Loucy (cell line): ENCODE measurements around the gene C1orf94.

Source experiments
- H2AFZ ChIP-seq: fragments of 200-600 bp; sonication (generic); 2 replicates; pipeline ENCODE4 v1.6.0; 2016; ENCODE audit warnings: antibody characterized with exemption, mild to moderate bottlenecking, low read length, moderate library complexity
- H3F3A ChIP-seq: fragments of 200-600 bp; 2 replicates; pipeline ENCODE4 v1.6.0; 2016; ENCODE audit warnings: antibody characterized with exemption, low read depth, mild to moderate bottlenecking
- H3K27me3 ChIP-seq: fragments of 200-600 bp; sonication (generic); 2 replicates; pipeline ENCODE4 v1.6.1; 2014; ENCODE audit warnings: low read length, mild to moderate bottlenecking; ENCODE audit not compliant: insufficient read depth, poor library complexity, severe bottlenecking
- H3K36me3 ChIP-seq: fragments of 200-600 bp; sonication (generic); 2 replicates; pipeline ENCODE4 v1.6.1; 2016; ENCODE audit warnings: low read length; ENCODE audit not compliant: insufficient read depth
- H3K4me1 ChIP-seq: fragments of 200-600 bp; sonication (generic); 2 replicates; pipeline ENCODE4 v1.5.1; 2014; ENCODE audit warnings: low read length, mild to moderate bottlenecking; ENCODE audit not compliant: insufficient read depth, poor library complexity, severe bottlenecking
- H3K4me2 ChIP-seq: fragments of 200-600 bp; sonication (generic); 2 replicates; pipeline ENCODE4 v1.6.0; 2014; ENCODE audit warnings: antibody characterized with exemption, low read length, low read depth, mild to moderate bottlenecking; ENCODE audit not compliant: poor library complexity, severe bottlenecking
- H3K4me3 ChIP-seq: fragments of 200-600 bp; sonication (generic); 2 replicates; pipeline ENCODE4 v1.5.1; 2014; ENCODE audit warnings: low read length, mild to moderate bottlenecking, mixed read lengths; ENCODE audit not compliant: poor library complexity, severe bottlenecking
- H3K79me2 ChIP-seq: fragments of 200-600 bp; sonication (generic); 2 replicates; pipeline ENCODE4 v1.6.1; 2014; ENCODE audit warnings: low read length; ENCODE audit not compliant: insufficient read depth
- H3K9ac ChIP-seq: fragments of 200-600 bp; sonication (generic); 2 replicates; pipeline ENCODE4 v1.6.0; 2014; ENCODE audit warnings: mild to moderate bottlenecking, low read depth, low read length, moderate library complexity; ENCODE audit not compliant: poor library complexity, severe bottlenecking
- H3K9me2 ChIP-seq: fragments of 200-600 bp; sonication (generic); replicated peaks from 2 replicates; pipeline ENCODE4 v1.6.1; 2016; ENCODE audit warnings: low read depth, low read length, mixed read lengths
- H3K9me3 ChIP-seq: fragments of 200-600 bp; sonication (generic); 2 replicates; pipeline ENCODE4 v1.6.1; 2014; ENCODE audit warnings: mild to moderate bottlenecking, antibody characterized with exemption, low read length, low read depth; ENCODE audit not compliant: insufficient read depth
- H4K20me1 ChIP-seq: fragments of 200-600 bp; sonication (generic); 2 replicates; pipeline ENCODE4 v1.6.0; 2014; ENCODE audit warnings: antibody characterized with exemption, low read length, mild to moderate bottlenecking; ENCODE audit not compliant: insufficient read depth, poor library complexity, severe bottlenecking
- CTCF ChIP-seq: fragments of 200-600 bp; sonication (generic); conservative IDR thresholded peaks from 2 replicates; pipeline ENCODE4 v1.5.1; 2014; ENCODE audit warnings: mild to moderate bottlenecking, antibody characterized with exemption, low read length
- EZH2phosphoT487 ChIP-seq: fragments of 200-600 bp; IDR thresholded peaks from 2 replicates; pipeline ENCODE4 v1.6.1; 2018; ENCODE audit warnings: antibody characterized with exemption, mild to moderate bottlenecking, moderate library complexity, borderline replicate concordance

The C1orf94 gene

GRCh38 chr1:34188985-34189384 lies 12.3 kb downstream of the C1orf94 start:
- Histone ChIP-seq H4K20me1 (no peaks in the 10 kb centered on the region), H3K9me3 (no peaks in the 10 kb centered on the region), H3K79me2 (no peaks in the 10 kb centered on the region), H3K36me3 (no peaks in the 10 kb centered on the region), H3K4me3 (no peak overlapping the region), H3K27me3 (no peaks in the 10 kb centered on the region), H3F3A (no peaks in the 10 kb centered on the region), H3K4me1 (no peaks in the 10 kb centered on the region), H2AFZ (no peak overlapping the region), H3K9me2 (no peaks in the 10 kb centered on the region), H3K4me2 (no peak overlapping the region), H3K9ac (no peak overlapping the region)
- no peak for TF ChIP-seq CTCF
- no peak for TF ChIP-seq EZH2phosphoT487

GRCh38 chr1:34190692-34191091 lies 14.0 kb downstream of the C1orf94 start:
- Histone ChIP-seq H3F3A (no peaks in the 10 kb centered on the region), H3K4me1 (no peaks in the 10 kb centered on the region), H3K79me2 (no peaks in the 10 kb centered on the region), H3K27me3 (no peaks in the 10 kb centered on the region), H3K4me3 (no peak overlapping the region), H3K36me3 (no peaks in the 10 kb centered on the region), H4K20me1 (no peaks in the 10 kb centered on the region), H3K4me2 (no peak overlapping the region), H3K9ac (no peak overlapping the region), H3K9me3 (no peaks in the 10 kb centered on the region), H3K9me2 (no peaks in the 10 kb centered on the region), H2AFZ (no peak overlapping the region)
- TF ChIP-seq EZH2phosphoT487 (no peak), CTCF (no peak)

- Histone ChIP-seq H3K27me3 (no peaks in the 10 kb centered on the region), H3K9me3 (no peaks in the 10 kb centered on the region), H3K9me2 (no peaks in the 10 kb centered on the region), H2AFZ (no peak overlapping the region), H4K20me1 (no peaks in the 10 kb centered on the region), H3K4me1 (no peaks in the 10 kb centered on the region), H3K79me2 (no peaks in the 10 kb centered on the region), H3F3A (no peaks in the 10 kb centered on the region), H3K36me3 (no peaks in the 10 kb centered on the region), H3K4me2 (no peak overlapping the region), H3K4me3 (no peak overlapping the region), H3K9ac (no peak overlapping the region)
- no peak for TF ChIP-seq EZH2phosphoT487
- no peak for TF ChIP-seq CTCF
These were observed 15.9 kb downstream of the C1orf94 start for GRCh38 chr1:34192621-34193020.
